ENCODE data around the gene TBATA.

GRCh38 chr10:70832221-70832620, 47.0 kb upstream of the TBATA start:
- no peak for TF ChIP-seq CTCF (IDR thresholded peaks at IDR 0.05)
- TF ChIP-seq JUN (CRISPR knock-in tag; IDR thresholded peaks at IDR 0.05): no peak
- no peak for TF ChIP-seq ZNF671 (CRISPR knock-in tag; IDR thresholded peaks at IDR 0.05)
- no peak for TF ChIP-seq FOXJ3 (CRISPR knock-in tag; IDR thresholded peaks at IDR 0.05; ENCODE audit: borderline replicate concordance)
- TF ChIP-seq ETV6 (CRISPR knock-in tag; IDR thresholded peaks at IDR 0.05): no peak
- no peak for TF ChIP-seq ATF2 (CRISPR knock-in tag; IDR thresholded peaks at IDR 0.05; ENCODE audit: borderline replicate concordance, low read depth)
- no peak for TF ChIP-seq KAT7 (CRISPR knock-in tag; IDR thresholded peaks at IDR 0.05; ENCODE audit: borderline replicate concordance)
- no peak for TF ChIP-seq NFYB (CRISPR knock-in tag; conservative IDR thresholded peaks at IDR 0.05; ENCODE audit: low read depth)
- no peak for TF ChIP-seq FOXK1 (CRISPR knock-in tag; IDR thresholded peaks at IDR 0.05)
- TF ChIP-seq CDX4 (CRISPR knock-in tag; IDR thresholded peaks at IDR 0.05; ENCODE audit: borderline replicate concordance): no peak
- no peak for TF ChIP-seq NFATC4 (CRISPR knock-in tag; IDR thresholded peaks at IDR 0.05)
- TF ChIP-seq CREB1 (CRISPR knock-in tag; IDR thresholded peaks at IDR 0.05): no peak
